GM19035 (cell line): ENCODE results near the gene IL20RA.

Experiments
- ATAC-seq: cut with Tn5 transposase; IDR thresholded peaks from one replicate; pipeline ENCODE4 v1.9.1; 2021; ENCODE audit not compliant: unreplicated experiment

IL20RA gene

GRCh38 chr6:137046871-137047412 is 2.2 kb upstream of the IL20RA start:
- no peak for ATAC-seq

- no peak for ATAC-seq
Observed at GRCh38 chr6:137045222-137045789, 541 bp upstream of the IL20RA start.

GRCh38 chr6:137043710-137044365 is 927 bp downstream of the IL20RA start:
- no peak for ATAC-seq

GRCh38 chr6:137040393-137040792 is 4.4 kb downstream of the IL20RA start:
- no peak for ATAC-seq

GRCh38 chr6:137039010-137039409 is 5.8 kb downstream of the IL20RA start:
- ATAC-seq, result no peak

- no peak for ATAC-seq
Observed at GRCh38 chr6:137036566-137037300, 8.0 kb downstream of the IL20RA start.

- ATAC-seq, result peak; percentile 97
Observed at GRCh38 chr6:137033828-137034227, 10.9 kb downstream of the IL20RA start.

GRCh38 chr6:137031122-137031521 is 13.6 kb downstream of the IL20RA start:
- no peak for ATAC-seq

GRCh38 chr6:137028912-137029311 is 15.9 kb downstream of the IL20RA start:
- no peak for ATAC-seq

- no peak for ATAC-seq
Observed at GRCh38 chr6:137025786-137026730, 18.7 kb downstream of the IL20RA start.

- ATAC-seq, result no peak
Observed at GRCh38 chr6:137024237-137024990, 20.4 kb downstream of the IL20RA start.

GRCh38 chr6:137020776-137021175 is 24.0 kb downstream of the IL20RA start:
- ATAC-seq, result no peak

GRCh38 chr6:137019476-137020272 is 25.1 kb downstream of the IL20RA start:
- ATAC-seq, result no peak

GRCh38 chr6:137017081-137017480 is 27.7 kb downstream of the IL20RA start:
- no peak for ATAC-seq

GRCh38 chr6:137016356-137016755 is 28.4 kb downstream of the IL20RA start:
- ATAC-seq, result no peak

GRCh38 chr6:137015943-137016342 is 28.8 kb downstream of the IL20RA start:
- no peak for ATAC-seq

GRCh38 chr6:137013738-137014602 is 30.8 kb downstream of the IL20RA start:
- no peak for ATAC-seq

GRCh38 chr6:137013031-137013430 is 31.7 kb downstream of the IL20RA start:
- ATAC-seq, result no peak
